DMS53 treated with DMSO at 0.1 percent for 48 hours (cell line): ENCODE results near the gene ECE1.

Experiments used
- DNase-seq: peaks from one replicate; lab custom pipeline; 2025; ENCODE audit not compliant: unreplicated experiment; lab: John Stamatoyannopoulos, UW

Gene ECE1

GRCh38 chr1:21269461-21270085, 20.7 kb downstream of the ECE1 start:
- no peak for DNase-seq

GRCh38 chr1:21268281-21269239, 21.7 kb downstream of the ECE1 start:
- DNase-seq: peak; percentile 68

- DNase-seq: no peak
Observed at GRCh38 chr1:21267191-21268077, 22.8 kb downstream of the ECE1 start.

GRCh38 chr1:21266119-21266774, 24.0 kb downstream of the ECE1 start:
- no peak for DNase-seq

GRCh38 chr1:21265644-21266043, 24.6 kb downstream of the ECE1 start:
- no peak for DNase-seq

- DNase-seq: no peak
Observed at GRCh38 chr1:21264898-21265297, 25.4 kb downstream of the ECE1 start.

GRCh38 chr1:21263653-21264225, 26.5 kb downstream of the ECE1 start:
- DNase-seq: no peak

- no peak for DNase-seq
Observed at GRCh38 chr1:21263052-21263429, 27.2 kb downstream of the ECE1 start.

- DNase-seq: no peak
Observed at GRCh38 chr1:21262293-21263051, 27.8 kb downstream of the ECE1 start.

GRCh38 chr1:21261551-21262292, 28.5 kb downstream of the ECE1 start:
- DNase-seq: peak; percentile 27

- DNase-seq: no peak
Observed at GRCh38 chr1:21260405-21261125, 29.7 kb downstream of the ECE1 start.

- DNase-seq: no peak
Observed at GRCh38 chr1:21259316-21260076, 30.8 kb downstream of the ECE1 start.

- no peak for DNase-seq
Observed at GRCh38 chr1:21258331-21259134, 31.7 kb downstream of the ECE1 start.

GRCh38 chr1:21257431-21258135, 32.7 kb downstream of the ECE1 start:
- no peak for DNase-seq

GRCh38 chr1:21256776-21257175, 33.5 kb downstream of the ECE1 start:
- DNase-seq: no peak

GRCh38 chr1:21255943-21256320, 34.3 kb downstream of the ECE1 start:
- no peak for DNase-seq
